GOT3 (cell line): ENCODE results near the gene KCNK6.
"Not testable (repeated sequence)": the region's sequence is repeated elsewhere in the genome, so short reads cannot be mapped to it uniquely, and the experiment has no call there.

Experiments used
- DNase-seq: peaks from one replicate; lab custom pipeline; 2025; ENCODE audit warnings: mixed read lengths; lab: John Stamatoyannopoulos, UW

The KCNK6 gene

GRCh38 chr19:38362076-38362945 is 42.7 kb downstream of the KCNK6 start:
- DNase-seq, result no peak

- DNase-seq, result not testable (repeated sequence)
Observed at GRCh38 chr19:38362946-38363688, 43.5 kb downstream of the KCNK6 start.

GRCh38 chr19:38367041-38367440 is 47.4 kb downstream of the KCNK6 start:
- no peak for DNase-seq

- DNase-seq, result no peak
Observed at GRCh38 chr19:38369584-38369983, 49.9 kb downstream of the KCNK6 start.

- no peak for DNase-seq
Observed at GRCh38 chr19:38370299-38370698, 50.7 kb downstream of the KCNK6 start.

GRCh38 chr19:38371081-38371480 is 51.4 kb downstream of the KCNK6 start:
- no peak for DNase-seq

- DNase-seq, result no peak
Observed at GRCh38 chr19:38373907-38374331, 54.3 kb downstream of the KCNK6 start.

GRCh38 chr19:38374332-38375097 is 54.9 kb downstream of the KCNK6 start, which contains the start of gene PSMD8:
Gene PSMD8, plus strand, starts transcription at chr19:38374571. Its CDS starts 31 bp downstream, at chr19:38374602.
- peak; percentile 97 for DNase-seq

- no peak for DNase-seq
Observed at GRCh38 chr19:38375098-38375493, 55.5 kb downstream of the KCNK6 start.

- no peak for DNase-seq
Observed at GRCh38 chr19:38375748-38376147, 56.1 kb downstream of the KCNK6 start.

GRCh38 chr19:38376576-38376975 is 56.9 kb downstream of the KCNK6 start:
- DNase-seq, result no peak

GRCh38 chr19:38377052-38377451 is 57.4 kb downstream of the KCNK6 start:
- DNase-seq, result no peak

GRCh38 chr19:38378866-38379265 is 59.2 kb downstream of the KCNK6 start:
- no peak for DNase-seq

GRCh38 chr19:38381138-38381537 is 61.5 kb downstream of the KCNK6 start:
- DNase-seq, result no peak
